Measurements from ENCODE around the gene ARHGAP21. TPM values are rescaled to one million over a fixed set of nuclear protein-coding genes. Genes with fewer than 3 reads are reported as not detected.

The ARHGAP21 gene
- total and polyA plus RNA-seq, 9 of the 15 experiments (the other 6 are each of a cell fraction or from before 2014, with no cell fraction given) = 13.6 to 145 (median 60.8) TPM

- TF ChIP-seq BCLAF1 (IDR thresholded peaks at IDR 0.05; ENCODE audit: borderline replicate concordance in 1 of 2, control insufficient read depth in 1 of 2, low read depth in 2 of 2, low read length in 1 of 2) (no peak), KDM1A (IDR thresholded peaks at IDR 0.05) (no peak), SAP30 (IDR thresholded peaks at IDR 0.05; ENCODE audit: borderline replicate concordance, insufficient read depth, low read depth, low read length, poor library complexity, severe bottlenecking) (no peak), IFI16 (CRISPR knock-in tag; IDR thresholded peaks at IDR 0.05) (no peak)
Measured at GRCh38 chr10:24551161-24551560, 172.5 kb downstream of the ARHGAP21 start (continued).

- Histone ChIP-seq H3K9me1 (ENCODE audit: control insufficient read depth, insufficient read depth, low read length) (no peaks in the 10 kb centered on the region), H3K4me3 (no peak overlapping the region), H3K27me3 (ENCODE audit: control insufficient read depth in 2 of 2, insufficient read depth in 2 of 2, low read length in 2 of 2) (peaks cover 20 to 52% of the 10 kb centered on the region in 2 experiments), H3K9ac (ENCODE audit: insufficient read depth in 1 of 2, low read depth in 2 of 2, low read length in 2 of 2) (no peak overlapping the region), H3K9me3 (replicated peaks; ENCODE audit: control insufficient read depth, insufficient read depth, low read depth, low read length) (no peaks in the 10 kb centered on the region), H3K4me1 (replicated peaks in 1 of 2; ENCODE audit: control insufficient read depth in 2 of 2, insufficient read depth in 2 of 2, low read length in 2 of 2) (peaks cover 0 to 4% of the 10 kb centered on the region in 2 experiments; a peak in 3 of 5 replicates), H3K27ac (ENCODE audit: extremely low read depth, low read depth, low read length) (no peak overlapping the region), H3K4me2 (ENCODE audit: insufficient read depth, low read length) (no peak overlapping the region), H3K79me2 (ENCODE audit: control insufficient read depth, insufficient read depth, low read length) (no peaks in the 10 kb centered on the region), H4K20me1 (replicated peaks; ENCODE audit: control insufficient read depth, insufficient read depth, low read length) (no peaks in the 10 kb centered on the region), H3K36me3 (ENCODE audit: control insufficient read depth, insufficient read depth, low read length) (no peaks in the 10 kb centered on the region), H2AFZ (ENCODE audit: low read depth, low read length) (no peak overlapping the region)
- no peak for DNase-seq (ENCODE audit: extremely low read depth in 1 of 4, low spot score in 3 of 4)
- intact Hi-C loops (cut with micrococcal nuclease) (no loop called here), in situ Hi-C loops (cut with MboI) (no loop called here)
- ChIA-PET POLR2A (no interaction called here), CTCF (ENCODE audit: low intra/inter-chr PET ratio) (no interaction called here)
- FAIRE-seq = no peak
- no TSS peak for BruUV-seq (replicated peaks)
- WGBS (ENCODE audit: insufficient coverage, low coverage, missing lambda C conversion rate) = 9% methylated on average over 10 of the region's 10 CpGs
- no peak for ATAC-seq
- TF ChIP-seq SIX5 (IDR thresholded peaks at IDR 0.05; ENCODE audit: borderline replicate concordance in 1 of 2, insufficient read depth in 1 of 2, low read depth in 1 of 2, low read length in 2 of 2) (no peak), NEUROD1 (IDR thresholded peaks at IDR 0.05; ENCODE audit: borderline replicate concordance, low read depth, low read length, partially characterized antibody) (no peak), RBM17 (IDR thresholded peaks at IDR 0.05; ENCODE audit: borderline replicate concordance, low read depth, low read length) (no peak), MYC (IDR thresholded peaks at IDR 0.05; ENCODE audit: low read depth, low read length) (no peak), MYC (CRISPR knock-in tag; IDR thresholded peaks at IDR 0.05; ENCODE audit: borderline replicate concordance, low read depth) (no peak), ZNF431 (CRISPR knock-in tag; IDR thresholded peaks at IDR 0.05) (no peak), PRDM10 (IDR thresholded peaks at IDR 0.05; ENCODE audit: partially characterized antibody) (no peak), ZNF668 (CRISPR knock-in tag; IDR thresholded peaks at IDR 0.05) (no peak)
Measured at GRCh38 chr10:24550680-24551079, 173.0 kb downstream of the ARHGAP21 start.
